ENCODE data around the gene MRPL52. TPM values are rescaled to one million over a fixed set of nuclear protein-coding genes. Genes with fewer than 3 reads are reported as not detected.

The MRPL52 gene
- total and polyA plus RNA-seq, 2 of the 13 experiments (the other 11 are each of a cell fraction or from before 2014, with no cell fraction given): 118 to 329 TPM

- TF ChIP-seq SNAPC4 (CRISPR knock-in tag; IDR thresholded peaks at IDR 0.05) (no peak), RBAK (CRISPR knock-in tag; IDR thresholded peaks at IDR 0.05) (no peak), EHMT2 (IDR thresholded peaks at IDR 0.05; ENCODE audit: borderline replicate concordance, low read depth, low read length) (no peak), ZNF12 (CRISPR knock-in tag; IDR thresholded peaks at IDR 0.05) (no peak), PRMT3 (CRISPR knock-in tag; IDR thresholded peaks at IDR 0.05; ENCODE audit: borderline replicate concordance, low read depth) (no peak), AKAP8 (CRISPR knock-in tag; IDR thresholded peaks at IDR 0.05) (no peak), ZNF850 (CRISPR knock-in tag; conservative IDR thresholded peaks at IDR 0.05) (no peak), ZNF362 (CRISPR knock-in tag; IDR thresholded peaks at IDR 0.05; ENCODE audit: borderline replicate concordance) (no peak), TBP (CRISPR knock-in tag; IDR thresholded peaks at IDR 0.05) (no peak), RERE (CRISPR knock-in tag; IDR thresholded peaks at IDR 0.05; ENCODE audit: low read depth) (no peak), BRCA1 (CRISPR knock-in tag; IDR thresholded peaks at IDR 0.05) (no peak), PCBP2 (optimal IDR thresholded peaks at IDR 0.05; ENCODE audit: low read depth, low read length, poor library complexity, severe bottlenecking) (no peak), ZBTB8A (CRISPR knock-in tag; IDR thresholded peaks at IDR 0.05; ENCODE audit: borderline replicate concordance, low read depth) (no peak), NFRKB (IDR thresholded peaks at IDR 0.05) (no peak), GPBP1L1 (CRISPR knock-in tag; IDR thresholded peaks at IDR 0.05) (no peak), ZNF331 (CRISPR knock-in tag; IDR thresholded peaks at IDR 0.05) (no peak), ZNF547 (CRISPR knock-in tag; IDR thresholded peaks at IDR 0.05) (peak; percentile 75; the same call in 1 of the 2 replicates), NFYB (CRISPR knock-in tag; IDR thresholded peaks at IDR 0.05) (no peak)
Observed at GRCh38 chr14:22796087-22796707, 33.5 kb upstream of the MRPL52 start (continued).

Measured in HepG2 (cell line).